Epithelial cell of esophagus (primary cell): ENCODE results near the gene VOPP1.

ENCODE experiments used
- DNase-seq: peaks from one replicate; pipeline ENCODE4 v3.0.0; 2010; ENCODE audit warnings: low read depth
- H3K4me3 ChIP-seq: 2 replicates; pipeline ENCODE4 v1.5.1; 2011; ENCODE audit warnings: mild to moderate bottlenecking, low read length, control low read depth
- CTCF ChIP-seq: IDR thresholded peaks from 2 replicates; pipeline ENCODE4 v1.5.1; 2011; ENCODE audit warnings: low read depth, mild to moderate bottlenecking, low read length, control low read depth, inconsistent platforms; ENCODE audit not compliant: insufficient read depth; ENCODE audit errors: missing control alignments

VOPP1 gene

GRCh38 chr7:55540226-55540858 is 32.0 kb downstream of the VOPP1 start:
- no peak for TF ChIP-seq CTCF
- no peak overlapping the region for H3K4me3 ChIP-seq
- no peak for DNase-seq

GRCh38 chr7:55539380-55539779 is 32.9 kb downstream of the VOPP1 start:
- TF ChIP-seq CTCF, result no peak
- DNase-seq, result no peak
- no peak overlapping the region for H3K4me3 ChIP-seq

GRCh38 chr7:55538538-55538937 is 33.8 kb downstream of the VOPP1 start:
- H3K4me3 ChIP-seq, result no peak overlapping the region
- no peak for TF ChIP-seq CTCF
- DNase-seq, result peak; percentile 96

- no peak overlapping the region for H3K4me3 ChIP-seq
- TF ChIP-seq CTCF, result no peak
- DNase-seq, result no peak
These were observed 34.8 kb downstream of the VOPP1 start for GRCh38 chr7:55537458-55537990.

- TF ChIP-seq CTCF, result no peak
- H3K4me3 ChIP-seq, result no peak overlapping the region
- DNase-seq, result no peak
These were observed 35.5 kb downstream of the VOPP1 start for GRCh38 chr7:55536619-55537457.

- H3K4me3 ChIP-seq, result no peak overlapping the region
- no peak for TF ChIP-seq CTCF
- no peak for DNase-seq
These were observed 36.7 kb downstream of the VOPP1 start for GRCh38 chr7:55535617-55536016.
